ENCODE data around the gene POLR2M.

The POLR2M gene

DNA sequence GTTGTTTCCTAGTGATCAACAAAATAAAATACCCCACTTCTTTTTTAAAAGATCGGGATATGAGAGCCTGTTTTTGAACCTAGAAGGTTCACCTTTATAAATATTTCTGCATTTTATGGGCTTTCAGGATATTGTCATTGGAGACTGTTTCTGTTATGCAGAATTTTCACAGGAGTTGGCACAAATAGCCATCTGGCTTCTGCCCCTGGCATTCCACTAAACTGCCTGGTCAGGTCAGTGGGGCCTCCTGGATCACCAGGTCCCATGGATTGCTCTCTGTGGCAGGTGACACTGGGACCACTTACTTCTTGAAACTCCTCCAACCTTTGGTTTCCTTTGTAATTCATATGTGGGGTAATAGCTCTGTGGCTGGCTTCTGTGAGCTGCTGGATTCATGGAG lies 25.5 kb upstream of the POLR2M start:
- TF ChIP-seq GATA2 (IDR thresholded peaks at IDR 0.05; ENCODE audit: low read depth, low read length), result no peak
- no peak for TF ChIP-seq GATA3 (IDR thresholded peaks at IDR 0.05; ENCODE audit: low read depth, low read length)

DNA sequence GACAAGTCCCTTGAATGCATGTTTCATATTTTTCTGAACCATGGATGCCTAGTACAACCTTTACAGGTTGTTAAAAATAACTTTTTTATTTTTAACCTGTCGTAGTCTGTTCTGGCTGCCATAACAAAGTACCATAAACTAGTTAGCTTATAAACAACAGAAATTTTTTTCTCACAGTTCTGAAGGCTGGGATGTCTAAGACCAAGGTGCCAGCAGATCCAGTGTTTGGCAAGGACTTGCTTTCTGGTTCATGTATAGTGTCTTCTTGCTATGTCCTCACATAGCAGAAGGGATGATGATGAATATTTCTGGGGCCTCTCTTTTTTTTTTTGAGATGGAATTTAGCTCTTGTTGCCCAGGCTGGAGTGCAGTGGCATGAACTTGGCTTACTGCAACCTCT lies 23.0 kb upstream of the POLR2M start:
- TF ChIP-seq GATA3 (IDR thresholded peaks at IDR 0.05; ENCODE audit: low read depth, low read length), result no peak
- no peak for TF ChIP-seq GATA2 (IDR thresholded peaks at IDR 0.05; ENCODE audit: low read depth, low read length)

DNA sequence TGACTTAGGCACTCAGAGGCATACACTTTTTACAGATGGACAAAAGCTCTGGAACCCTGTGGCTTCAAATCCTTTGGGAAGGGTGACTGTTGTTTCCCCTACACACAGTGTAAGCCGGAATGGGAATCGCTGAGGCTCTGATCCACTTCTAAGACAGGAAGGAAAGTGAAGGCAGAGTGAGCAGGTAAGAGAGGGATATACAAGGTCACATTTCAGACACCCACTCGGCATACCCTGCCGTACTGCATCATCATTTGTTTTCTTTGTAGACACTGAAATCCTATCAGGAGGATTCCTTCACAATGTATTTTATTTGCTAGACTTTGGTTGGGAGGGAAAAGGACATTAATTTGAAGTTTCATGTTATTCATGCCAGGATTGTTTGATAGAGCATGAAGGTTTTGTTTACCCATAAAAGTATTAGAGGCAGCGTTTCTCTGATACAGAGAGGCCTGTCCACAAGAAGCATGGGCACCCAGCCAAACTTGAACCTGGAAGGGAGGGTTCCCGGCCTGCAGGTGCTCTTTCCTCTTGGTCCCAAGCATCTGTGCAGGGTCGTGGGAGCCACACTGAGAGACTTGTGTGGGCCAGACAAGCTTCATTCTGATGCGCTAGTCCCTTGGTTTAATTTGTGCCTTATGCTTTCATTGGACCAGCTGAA lies 21.9 kb upstream of the POLR2M start:
- TF ChIP-seq GATA3 (IDR thresholded peaks at IDR 0.05; ENCODE audit: low read depth, low read length) (no peak), GATA2 (IDR thresholded peaks at IDR 0.05; ENCODE audit: low read depth, low read length) (no peak)

DNA sequence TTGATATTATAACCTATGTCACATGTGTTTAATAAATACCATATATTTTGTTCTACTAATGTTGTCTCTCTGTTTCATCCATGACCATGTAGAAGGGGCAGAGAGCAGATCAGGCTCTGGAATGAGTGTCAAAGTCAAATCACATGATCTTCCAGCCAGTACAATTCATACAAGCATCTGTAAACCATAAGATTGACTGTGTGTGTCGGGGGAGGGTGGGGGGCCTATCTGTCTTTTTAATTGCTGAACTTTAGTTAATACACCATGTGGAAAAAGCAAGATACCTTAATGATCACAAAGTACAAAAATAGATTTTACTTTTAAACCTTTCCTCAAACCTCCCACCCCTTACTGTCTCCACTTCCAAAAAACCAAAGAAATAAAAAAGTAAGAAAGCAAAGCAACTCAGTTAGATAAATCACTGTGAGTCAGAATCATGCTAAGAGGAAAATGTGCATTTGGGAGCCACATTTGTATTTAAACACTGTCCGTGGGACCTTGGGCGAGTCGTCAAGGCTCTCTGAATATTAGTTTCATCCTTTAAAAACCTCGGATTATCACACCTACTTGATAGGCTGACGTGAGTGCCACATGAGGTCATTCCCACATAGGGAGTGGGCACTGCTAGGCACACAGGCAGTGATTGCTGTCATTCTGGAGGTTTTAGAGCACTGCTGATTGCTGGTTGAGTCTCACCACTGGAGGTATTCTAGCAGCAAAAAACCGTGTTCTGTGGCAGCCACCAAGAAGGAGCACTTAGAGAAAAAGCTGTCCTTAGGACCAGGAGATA lies 21.0 kb upstream of the POLR2M start:
- TF ChIP-seq GATA2 (IDR thresholded peaks at IDR 0.05; ENCODE audit: low read depth, low read length) (no peak), GATA3 (IDR thresholded peaks at IDR 0.05; ENCODE audit: low read depth, low read length) (no peak)

DNA sequence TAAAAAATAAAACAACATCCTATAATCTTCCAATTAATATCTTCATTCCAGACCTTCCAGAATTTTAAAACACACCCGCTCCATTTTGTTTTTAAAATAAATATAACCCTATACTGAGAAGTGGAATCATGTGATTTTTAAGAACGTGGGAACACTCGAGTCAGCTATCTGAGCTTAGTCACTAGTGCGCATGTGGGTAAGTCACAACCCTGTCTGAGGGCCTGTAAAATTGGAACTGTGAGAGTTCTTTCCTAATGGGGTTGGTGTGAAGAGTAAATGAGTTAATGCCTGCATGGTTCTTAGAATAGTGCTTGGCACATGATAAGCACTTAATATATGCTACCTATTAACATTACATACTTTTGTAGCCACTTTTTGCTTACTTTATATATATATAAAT lies 19.9 kb upstream of the POLR2M start:
- TF ChIP-seq GATA3 (IDR thresholded peaks at IDR 0.05; ENCODE audit: low read depth, low read length) (no peak), GATA2 (IDR thresholded peaks at IDR 0.05; ENCODE audit: low read depth, low read length) (no peak)

DNA sequence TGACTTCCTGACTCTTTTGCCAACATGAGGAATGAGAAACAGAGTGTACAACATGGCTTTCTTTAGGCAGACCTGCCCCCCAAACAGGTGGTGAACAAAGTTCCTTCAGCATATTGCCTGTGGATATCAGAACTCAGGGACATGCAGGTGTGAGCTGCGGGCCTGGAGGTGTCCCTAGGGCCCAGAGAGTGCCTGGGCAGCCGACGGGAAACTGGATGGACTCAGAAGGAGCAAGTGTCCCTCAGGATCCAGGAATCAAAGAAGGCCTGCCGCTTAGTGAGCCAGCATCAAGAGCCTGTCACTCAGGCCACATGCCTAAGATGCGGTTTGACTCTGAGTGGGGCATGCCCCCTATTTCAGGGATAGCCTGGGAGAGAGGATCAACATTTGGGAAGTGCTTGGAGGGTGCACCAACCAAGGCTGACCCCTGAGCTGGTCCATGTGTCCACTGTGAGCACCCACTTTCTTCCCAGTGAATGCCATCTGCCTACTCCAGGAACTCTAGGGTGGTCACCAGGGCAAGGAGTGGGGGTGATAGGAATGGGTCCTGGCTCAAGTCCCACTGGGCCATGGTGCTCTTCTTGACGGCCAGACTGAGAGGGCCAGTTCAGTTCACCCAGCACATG lies 16.1 kb upstream of the POLR2M start:
- no peak for TF ChIP-seq GATA3 (IDR thresholded peaks at IDR 0.05; ENCODE audit: low read depth, low read length)
- no peak for TF ChIP-seq GATA2 (IDR thresholded peaks at IDR 0.05; ENCODE audit: low read depth, low read length)

DNA sequence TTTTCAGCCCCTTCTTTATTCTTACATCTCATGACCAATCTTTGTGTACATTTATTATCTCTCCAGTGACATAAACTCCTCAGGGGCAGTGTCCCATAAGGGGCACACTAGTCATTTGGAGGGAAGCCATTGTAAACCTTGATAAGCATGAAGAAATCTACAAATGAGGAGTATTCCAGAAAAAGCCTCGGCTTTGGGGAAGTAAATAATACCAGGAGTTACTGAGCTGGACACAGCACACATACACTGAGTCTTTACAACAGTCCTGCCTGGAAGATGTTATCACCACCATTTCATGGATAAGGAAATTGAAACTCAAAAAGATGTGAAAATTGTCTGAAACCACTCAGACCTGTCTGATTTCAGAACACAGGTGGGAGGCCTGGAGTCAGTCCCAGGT lies 15.4 kb upstream of the POLR2M start:
- TF ChIP-seq GATA3 (IDR thresholded peaks at IDR 0.05; ENCODE audit: low read depth, low read length), result no peak
- no peak for TF ChIP-seq GATA2 (IDR thresholded peaks at IDR 0.05; ENCODE audit: low read depth, low read length)

DNA sequence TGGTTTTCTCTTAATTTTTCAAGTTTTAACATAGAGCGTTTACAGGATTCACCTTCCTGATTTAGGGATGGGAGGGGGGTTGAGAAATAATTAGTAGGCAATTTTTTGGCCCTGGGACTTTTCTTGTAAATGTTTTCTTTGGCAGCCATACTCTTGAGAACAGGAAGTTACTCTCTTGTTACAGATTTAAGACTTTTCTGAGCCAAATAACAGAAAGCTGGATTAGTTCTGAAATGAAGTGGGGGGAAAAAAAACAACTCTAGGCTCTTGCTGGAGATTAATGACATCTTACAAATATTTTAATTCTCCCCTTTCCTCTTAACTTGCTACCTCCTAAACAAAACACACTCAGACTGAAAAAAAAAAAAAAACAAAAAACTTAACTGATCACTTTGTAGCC lies 13.8 kb upstream of the POLR2M start:
- no peak for TF ChIP-seq GATA2 (IDR thresholded peaks at IDR 0.05; ENCODE audit: low read depth, low read length)
- TF ChIP-seq GATA3 (IDR thresholded peaks at IDR 0.05; ENCODE audit: low read depth, low read length), result no peak

DNA sequence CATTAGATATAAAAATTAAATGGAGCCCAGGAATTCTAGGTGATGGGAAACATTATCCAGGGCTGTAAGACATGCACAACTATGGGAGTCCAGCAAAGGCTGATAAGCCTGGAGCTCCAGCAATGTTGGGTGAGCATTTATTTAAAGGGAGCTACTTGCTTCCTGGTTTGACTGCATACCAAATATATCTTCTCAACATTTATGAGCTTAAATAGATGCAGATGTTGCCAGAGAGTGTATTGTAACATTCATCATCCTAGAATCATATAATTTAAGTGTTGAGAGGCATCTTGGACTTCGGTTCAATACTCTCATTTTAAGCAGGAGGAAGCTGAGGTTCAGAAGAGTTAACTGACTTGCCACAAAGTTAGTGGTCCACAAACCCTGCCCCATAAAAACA lies 12.2 kb upstream of the POLR2M start:
- no peak for TF ChIP-seq GATA2 (IDR thresholded peaks at IDR 0.05; ENCODE audit: low read depth, low read length)
- TF ChIP-seq GATA3 (IDR thresholded peaks at IDR 0.05; ENCODE audit: low read depth, low read length), result no peak

DNA sequence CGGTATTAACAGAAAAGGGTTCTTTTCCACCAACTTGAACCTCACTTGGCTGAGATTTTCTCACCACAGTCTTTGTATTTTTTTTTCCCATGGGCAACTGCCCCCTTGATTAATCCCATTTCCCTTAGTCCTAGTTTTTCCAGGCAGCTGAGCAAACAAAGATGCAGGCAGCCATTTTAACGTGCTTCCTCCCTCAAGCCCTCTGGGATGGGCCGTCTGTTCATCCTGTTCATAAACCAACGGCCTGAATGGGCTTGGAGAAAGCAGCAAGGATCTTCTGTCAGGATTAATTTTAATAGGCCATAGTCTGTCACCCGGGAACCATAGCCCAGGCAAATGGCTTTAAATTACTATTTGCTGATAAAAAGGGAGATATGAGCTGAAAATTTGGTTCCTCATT lies 10.4 kb upstream of the POLR2M start:
- TF ChIP-seq GATA2 (IDR thresholded peaks at IDR 0.05; ENCODE audit: low read depth, low read length) (no peak), GATA3 (IDR thresholded peaks at IDR 0.05; ENCODE audit: low read depth, low read length) (no peak)

DNA sequence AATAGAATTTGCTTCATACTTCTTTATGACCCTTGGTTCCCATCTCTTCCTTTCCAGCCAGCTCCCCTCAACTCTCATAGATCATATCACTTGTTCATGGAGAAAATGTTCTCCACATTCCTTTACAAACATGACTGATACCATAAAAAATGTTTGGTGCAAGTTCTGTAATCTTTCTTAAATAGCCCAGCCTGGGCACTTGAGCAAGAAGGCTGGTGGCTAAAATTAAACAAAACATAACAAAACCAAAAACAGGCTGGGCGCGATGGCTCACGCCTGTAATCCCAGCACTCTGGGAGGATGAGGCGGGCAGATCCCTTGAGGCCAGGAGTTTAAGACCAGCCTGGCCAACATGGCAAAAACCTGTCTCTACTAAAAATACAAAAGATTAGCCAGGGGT lies 8.9 kb upstream of the POLR2M start:
- TF ChIP-seq GATA3 (IDR thresholded peaks at IDR 0.05; ENCODE audit: low read depth, low read length), result no peak
- TF ChIP-seq GATA2 (IDR thresholded peaks at IDR 0.05; ENCODE audit: low read depth, low read length), result no peak

DNA sequence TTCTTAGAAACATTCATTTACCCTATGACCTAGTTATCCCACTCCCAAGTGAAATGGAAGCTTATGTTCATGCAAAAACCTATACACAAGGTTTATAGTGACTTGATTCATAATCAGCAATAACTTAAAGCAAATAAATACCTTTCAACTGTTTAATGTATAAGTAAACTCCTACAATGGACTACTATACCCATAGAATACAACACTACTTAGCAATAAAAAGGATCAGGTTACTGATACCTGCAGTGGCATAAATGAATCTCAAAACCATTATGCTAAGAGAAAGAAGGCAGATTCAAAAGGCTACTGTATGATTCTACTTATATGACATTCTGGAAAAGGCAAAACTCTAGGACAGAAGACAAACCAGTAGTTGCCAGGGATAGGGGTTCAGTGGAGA lies 8.3 kb upstream of the POLR2M start:
- no peak for TF ChIP-seq GATA2 (IDR thresholded peaks at IDR 0.05; ENCODE audit: low read depth, low read length)
- TF ChIP-seq GATA3 (IDR thresholded peaks at IDR 0.05; ENCODE audit: low read depth, low read length), result no peak

DNA sequence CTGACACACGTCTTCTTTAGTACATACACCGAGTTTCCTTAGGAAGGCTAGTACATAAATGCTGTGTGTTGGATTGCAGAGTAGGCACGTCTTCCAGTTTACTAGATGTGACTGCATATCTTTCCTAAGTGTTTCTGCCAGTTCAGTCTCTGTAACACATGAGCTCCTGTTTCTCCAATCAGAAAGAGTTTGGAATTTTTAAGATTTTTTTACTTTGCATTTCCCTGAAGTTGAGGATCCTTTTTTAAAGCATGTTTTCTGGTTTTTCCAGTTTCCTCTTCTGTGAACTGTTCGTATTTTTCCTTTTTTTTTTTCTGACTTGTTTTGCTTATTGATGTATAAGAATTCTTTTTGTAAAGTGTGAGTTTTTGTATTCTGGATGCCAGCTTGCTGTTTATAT lies 7.5 kb upstream of the POLR2M start:
- TF ChIP-seq GATA3 (IDR thresholded peaks at IDR 0.05; ENCODE audit: low read depth, low read length), result no peak
- no peak for TF ChIP-seq GATA2 (IDR thresholded peaks at IDR 0.05; ENCODE audit: low read depth, low read length)

DNA sequence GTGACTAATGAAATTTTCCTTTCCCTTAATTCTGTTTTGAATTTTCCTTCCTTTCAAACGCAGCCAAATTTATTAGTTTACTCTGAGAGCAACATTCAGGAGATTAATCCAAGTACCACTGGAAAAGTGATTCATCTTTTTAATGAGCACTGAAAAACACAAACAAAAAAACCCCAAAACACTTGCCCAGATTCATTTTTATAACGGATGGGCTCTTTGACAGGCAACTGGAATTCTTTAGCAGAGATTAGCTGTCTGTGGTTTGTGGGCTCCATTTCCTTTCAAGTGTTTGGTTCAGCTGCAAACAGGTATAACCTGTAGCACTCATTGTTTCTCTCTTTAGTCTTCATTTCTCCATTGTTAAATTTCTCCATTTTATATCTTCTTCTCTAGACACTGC lies 3.1 kb upstream of the POLR2M start:
- TF ChIP-seq GATA2 (IDR thresholded peaks at IDR 0.05; ENCODE audit: low read depth, low read length) (no peak), GATA3 (IDR thresholded peaks at IDR 0.05; ENCODE audit: low read depth, low read length) (no peak)

DNA sequence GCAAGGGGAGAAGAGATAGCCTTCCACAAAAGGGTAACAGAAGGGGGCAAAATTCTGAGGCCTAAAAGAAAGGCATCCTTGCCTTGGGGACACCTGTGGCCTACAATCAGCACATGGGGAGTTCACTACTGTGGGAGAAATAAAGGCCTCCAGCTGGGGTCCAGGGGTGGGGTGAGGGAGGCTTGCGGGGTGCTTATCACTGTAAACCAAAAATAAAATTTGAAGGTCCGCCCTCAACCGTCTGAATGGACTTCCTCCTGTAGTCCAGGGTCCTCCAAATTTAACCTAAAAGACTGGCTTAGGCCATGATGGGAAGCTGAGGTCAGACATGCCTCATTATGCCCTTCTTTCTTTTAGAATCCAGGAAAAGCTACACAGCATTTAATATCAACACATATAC lies 2.1 kb upstream of the POLR2M start:
- TF ChIP-seq GATA2 (IDR thresholded peaks at IDR 0.05; ENCODE audit: low read depth, low read length), result no peak
- no peak for TF ChIP-seq GATA3 (IDR thresholded peaks at IDR 0.05; ENCODE audit: low read depth, low read length)

All from SH-SY5Y (cell line).